GM19455 (cell line): ENCODE results near the gene SMIM44.
A peak's percentile ranks its signal among the peaks of the same experiment; 100 is the strongest.

Experiments used
- ATAC-seq: cut with Tn5 transposase; IDR thresholded peaks from one replicate; pipeline ENCODE4 v1.9.1; 2021; ENCODE audit not compliant: unreplicated experiment

SMIM44 gene

GRCh38 chr19:3501780-3502179 is 18.5 kb upstream of the SMIM44 start:
- ATAC-seq, result no peak

DNA sequence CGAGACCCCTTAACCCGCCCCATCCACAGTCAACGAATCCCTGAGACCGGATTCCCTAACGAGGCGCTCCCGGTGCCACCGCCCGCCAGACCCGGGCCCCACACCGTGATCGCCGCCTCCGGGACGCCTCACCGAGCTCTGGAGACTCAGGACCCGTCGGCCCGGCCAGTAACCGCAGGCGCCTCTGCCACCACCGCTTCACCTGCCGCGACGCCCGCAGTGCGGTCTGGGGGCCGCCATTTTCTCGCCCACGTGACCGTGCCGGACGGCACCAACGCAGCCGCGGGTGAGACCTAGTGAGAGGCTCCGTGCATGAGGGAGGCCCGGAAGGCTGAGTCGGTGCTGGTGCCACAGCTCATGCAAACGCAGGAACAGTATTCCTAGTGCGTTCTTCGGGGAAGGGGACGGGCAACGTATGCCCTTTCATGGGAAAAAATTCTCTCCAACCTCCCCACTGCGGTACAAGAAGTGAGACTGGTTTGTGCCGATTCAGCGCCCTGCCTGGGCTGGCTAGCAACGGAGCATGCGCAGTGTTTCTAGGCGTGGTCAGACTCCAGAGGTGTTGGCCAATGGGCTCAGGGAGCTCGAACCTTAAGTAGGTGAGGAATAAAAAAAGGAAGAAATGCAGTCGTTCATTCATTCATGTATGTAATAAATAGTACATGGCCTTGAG is 17.3 kb upstream of the SMIM44 start, which contains the start of gene DOHH:
TSS of gene DOHH (minus strand) at position 246 of the 673 bp plus-strand sequence. CDS start 3,860 bp downstream, outside the sequence.
- ATAC-seq, result peak; percentile 77

DNA sequence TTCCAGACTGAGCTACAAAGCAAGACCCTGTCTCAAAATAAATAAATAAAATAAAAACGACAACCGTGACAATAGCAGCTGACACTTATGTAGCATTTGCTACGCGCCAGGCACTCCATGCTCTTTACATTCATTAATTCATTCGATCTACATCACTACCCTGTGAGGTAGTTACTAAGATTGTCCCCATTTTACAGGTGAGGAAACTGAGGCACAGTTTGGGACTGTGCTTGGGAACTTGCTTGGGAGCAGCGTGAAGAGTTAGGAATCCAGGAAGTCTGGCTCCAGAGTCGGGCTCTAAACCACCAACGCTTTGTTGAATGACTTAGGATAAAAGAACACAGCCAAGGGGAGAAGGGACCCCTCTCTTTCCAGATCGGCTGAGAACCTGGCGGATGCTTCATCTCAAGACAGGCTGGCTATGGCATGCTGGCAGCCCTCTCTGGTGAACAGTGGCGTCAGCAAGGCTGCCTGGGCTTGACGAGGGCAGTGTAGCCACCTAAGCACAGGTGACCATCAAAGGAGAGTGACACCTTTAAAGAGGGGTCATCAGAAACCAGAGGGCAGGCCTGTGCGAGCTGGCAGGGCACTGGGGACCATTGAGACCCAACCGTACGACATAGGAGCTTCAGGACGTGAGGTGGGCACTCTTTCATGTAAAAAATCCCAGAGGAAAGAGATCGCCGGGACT is 16.6 kb upstream of the SMIM44 start:
- ATAC-seq, result peak; percentile 2

- no peak for ATAC-seq
Measured at GRCh38 chr19:3497757-3498520, 14.7 kb upstream of the SMIM44 start.

- no peak for ATAC-seq
Measured at GRCh38 chr19:3496392-3497273, 13.4 kb upstream of the SMIM44 start.

GRCh38 chr19:3494559-3494958 is 11.3 kb upstream of the SMIM44 start:
- no peak for ATAC-seq

- ATAC-seq, result no peak
Measured at GRCh38 chr19:3494051-3494450, 10.8 kb upstream of the SMIM44 start.

DNA sequence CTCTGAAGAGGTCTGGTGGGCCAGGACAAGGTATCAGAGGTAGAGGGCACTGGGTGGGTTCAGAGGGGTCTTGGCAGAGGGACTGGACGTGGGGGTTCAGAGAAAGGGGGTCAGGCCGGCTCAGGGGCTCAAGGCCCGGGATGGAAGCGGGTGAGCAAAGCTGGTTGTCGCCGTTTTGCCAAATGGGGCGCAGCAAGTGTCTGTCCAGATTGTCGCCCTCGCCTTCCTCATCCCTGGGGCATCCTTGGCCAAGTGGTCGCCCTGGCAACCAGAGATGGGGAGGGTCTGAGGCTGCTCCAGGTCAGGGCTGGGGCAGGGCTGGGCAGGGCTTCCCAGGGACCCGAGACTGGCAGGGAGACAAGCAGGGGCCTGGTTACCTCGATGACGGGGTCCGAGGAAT is 10.4 kb upstream of the SMIM44 start:
- no peak for ATAC-seq

- ATAC-seq, result no peak
Measured at GRCh38 chr19:3492919-3493318, 9.7 kb upstream of the SMIM44 start.

- ATAC-seq, result no peak
Measured at GRCh38 chr19:3492131-3492839, 9.0 kb upstream of the SMIM44 start.

GRCh38 chr19:3491396-3492119 is 8.3 kb upstream of the SMIM44 start:
- ATAC-seq, result no peak

- ATAC-seq, result no peak
Measured at GRCh38 chr19:3482507-3483225, 575 bp downstream of the SMIM44 start.

DNA sequence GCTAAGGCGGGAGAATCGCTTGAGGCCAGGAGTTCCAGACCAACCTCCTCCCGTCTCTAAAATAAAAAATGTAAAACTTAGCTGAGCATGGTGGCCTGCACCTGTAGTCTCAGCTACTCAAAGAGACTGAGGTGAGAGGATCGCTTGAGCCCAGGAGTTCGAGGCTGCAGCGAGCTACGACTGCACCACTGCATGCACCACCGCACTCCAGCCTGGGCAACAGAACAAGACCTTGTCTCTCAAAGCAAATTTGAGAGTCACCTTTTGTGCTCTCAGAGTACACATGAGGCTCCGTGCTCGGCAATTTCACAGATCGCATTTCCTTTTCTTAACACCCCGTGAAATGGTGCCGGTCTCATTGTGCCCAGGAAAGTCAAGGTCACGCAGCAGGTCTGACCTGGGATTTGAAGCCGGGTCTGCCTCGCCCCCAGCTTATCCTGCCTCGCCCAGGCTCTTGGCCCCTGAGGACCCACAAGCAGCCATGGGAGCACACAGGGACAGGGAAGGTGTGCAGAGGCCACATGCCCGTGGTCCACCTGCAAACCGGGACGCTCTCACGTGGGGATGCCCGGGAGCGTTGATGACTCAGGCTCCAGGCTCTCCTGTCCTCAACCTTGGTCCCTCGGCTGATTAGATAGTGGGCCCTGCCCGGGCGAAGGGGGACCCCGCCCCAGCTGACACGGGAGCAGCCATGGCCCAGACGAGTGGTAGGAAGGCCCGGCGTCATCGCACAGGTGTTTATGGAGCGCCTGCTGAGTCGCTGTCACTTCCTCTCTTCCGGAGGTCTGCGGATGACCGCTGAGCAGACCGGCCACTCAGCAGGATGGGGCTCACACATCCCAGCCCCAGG is 1.8 kb downstream of the SMIM44 start:
- ATAC-seq, result no peak

GRCh38 chr19:3480383-3481091 is 2.7 kb downstream of the SMIM44 start, which contains the start of gene SMIM24:
SMIM24 (minus strand) TSS chr19:3480525; CDS start chr19:3480463, 62 bp downstream.
- ATAC-seq, result no peak

GRCh38 chr19:3479834-3480215 is 3.4 kb downstream of the SMIM44 start:
- ATAC-seq, result no peak

- ATAC-seq, result no peak
Measured at GRCh38 chr19:3479177-3479833, 3.9 kb downstream of the SMIM44 start.
